Upper lobe of left lung (tissue), 4 donors: Measurements from ENCODE around the gene CHORDC1.

Experiments used
- POLR2AphosphoS5 ChIP-seq, 2 donors: sonication (generic); formaldehyde crosslinking; IDR thresholded peaks; one replicate each; pipeline ENCODE4 v1.5.1; 2017; ENCODE audit warnings: antibody characterized with exemption in 2 of 2
- TF ChIP-seq, protein P1 (sequence below), 6 experiments: fragments of 450-650 bp in 4 of 6; fragments of 200-600 bp in 2 of 6; sonication (generic) in 2 of 6; IDR thresholded peaks; one replicate each; pipeline ENCODE4 v1.5.1; 2016 to 2019; ENCODE audit warnings: antibody characterized with exemption in 6 of 6

- no peak for TF ChIP-seq POLR2AphosphoS5 (IDR thresholded peaks at IDR 0.05)
- TF ChIP-seq, protein P1, sequence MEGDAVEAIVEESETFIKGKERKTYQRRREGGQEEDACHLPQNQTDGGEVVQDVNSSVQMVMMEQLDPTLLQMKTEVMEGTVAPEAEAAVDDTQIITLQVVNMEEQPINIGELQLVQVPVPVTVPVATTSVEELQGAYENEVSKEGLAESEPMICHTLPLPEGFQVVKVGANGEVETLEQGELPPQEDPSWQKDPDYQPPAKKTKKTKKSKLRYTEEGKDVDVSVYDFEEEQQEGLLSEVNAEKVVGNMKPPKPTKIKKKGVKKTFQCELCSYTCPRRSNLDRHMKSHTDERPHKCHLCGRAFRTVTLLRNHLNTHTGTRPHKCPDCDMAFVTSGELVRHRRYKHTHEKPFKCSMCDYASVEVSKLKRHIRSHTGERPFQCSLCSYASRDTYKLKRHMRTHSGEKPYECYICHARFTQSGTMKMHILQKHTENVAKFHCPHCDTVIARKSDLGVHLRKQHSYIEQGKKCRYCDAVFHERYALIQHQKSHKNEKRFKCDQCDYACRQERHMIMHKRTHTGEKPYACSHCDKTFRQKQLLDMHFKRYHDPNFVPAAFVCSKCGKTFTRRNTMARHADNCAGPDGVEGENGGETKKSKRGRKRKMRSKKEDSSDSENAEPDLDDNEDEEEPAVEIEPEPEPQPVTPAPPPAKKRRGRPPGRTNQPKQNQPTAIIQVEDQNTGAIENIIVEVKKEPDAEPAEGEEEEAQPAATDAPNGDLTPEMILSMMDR (IDR thresholded peaks at IDR 0.05) = no peak
Measured at GRCh38 chr11:90242894-90243416, 20.1 kb upstream of the CHORDC1 start.
